GM10248 (cell line): ENCODE results near the gene BZW1.

ENCODE experiments used
- CTCF ChIA-PET: fragments of 300-600 bp; sonication (Branson Sonifier 250); formaldehyde crosslinking; extraction: SDS; loops from one replicate; lab custom pipeline; 2021; ENCODE audit warnings: antibody characterized with exemption; lab: Yijun Ruan, JAX
- POLR2A ChIA-PET: fragments of 350-650 bp; sonication (Branson Sonifier 250); formaldehyde crosslinking; extraction: SDS; loops from one replicate; lab custom pipeline; 2020; ENCODE audit warnings: antibody characterized with exemption; lab: Yijun Ruan, JAX
- DNase-seq: peaks from one replicate; pipeline ENCODE4 v3.0.0; 2012; ENCODE audit errors: extremely low spot score
- TF ChIP-seq, protein P1 (sequence below): IDR thresholded peaks from 2 replicates; pipeline ENCODE4 v1.5.1; 2012; ENCODE audit warnings: mild to moderate bottlenecking, low read depth; ENCODE audit errors: extremely low read depth, missing control alignments, control extremely low read depth

Gene BZW1

DNA sequence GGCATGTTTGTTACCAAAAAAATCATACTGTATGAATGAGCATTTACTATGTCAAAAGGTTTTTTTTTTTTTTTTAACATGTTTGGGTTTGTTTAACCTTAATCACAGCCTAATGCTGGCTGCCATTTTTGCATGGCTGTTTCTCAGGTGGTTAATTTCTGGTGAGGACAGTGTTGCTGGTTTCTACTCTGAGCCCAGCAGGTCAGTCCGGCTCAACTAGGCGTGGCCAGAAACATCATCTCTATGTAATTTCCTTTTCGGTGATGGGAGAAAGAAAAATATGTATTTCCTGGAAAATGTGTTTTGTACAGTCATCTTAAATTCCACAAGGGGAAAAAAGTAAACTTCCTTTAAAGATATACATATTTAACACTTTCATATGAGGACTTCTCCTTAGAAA is 24.9 kb upstream of the BZW1 start:
- TF ChIP-seq, protein P1, sequence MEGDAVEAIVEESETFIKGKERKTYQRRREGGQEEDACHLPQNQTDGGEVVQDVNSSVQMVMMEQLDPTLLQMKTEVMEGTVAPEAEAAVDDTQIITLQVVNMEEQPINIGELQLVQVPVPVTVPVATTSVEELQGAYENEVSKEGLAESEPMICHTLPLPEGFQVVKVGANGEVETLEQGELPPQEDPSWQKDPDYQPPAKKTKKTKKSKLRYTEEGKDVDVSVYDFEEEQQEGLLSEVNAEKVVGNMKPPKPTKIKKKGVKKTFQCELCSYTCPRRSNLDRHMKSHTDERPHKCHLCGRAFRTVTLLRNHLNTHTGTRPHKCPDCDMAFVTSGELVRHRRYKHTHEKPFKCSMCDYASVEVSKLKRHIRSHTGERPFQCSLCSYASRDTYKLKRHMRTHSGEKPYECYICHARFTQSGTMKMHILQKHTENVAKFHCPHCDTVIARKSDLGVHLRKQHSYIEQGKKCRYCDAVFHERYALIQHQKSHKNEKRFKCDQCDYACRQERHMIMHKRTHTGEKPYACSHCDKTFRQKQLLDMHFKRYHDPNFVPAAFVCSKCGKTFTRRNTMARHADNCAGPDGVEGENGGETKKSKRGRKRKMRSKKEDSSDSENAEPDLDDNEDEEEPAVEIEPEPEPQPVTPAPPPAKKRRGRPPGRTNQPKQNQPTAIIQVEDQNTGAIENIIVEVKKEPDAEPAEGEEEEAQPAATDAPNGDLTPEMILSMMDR, result no peak
- ChIA-PET CTCF (no interaction called here), POLR2A (no interaction called here)
- DNase-seq, result no peak

GRCh38 chr2:200787351-200788120 is 24.2 kb upstream of the BZW1 start:
- DNase-seq, result no peak
- TF ChIP-seq, protein P1, result no peak
- ChIA-PET CTCF (no interaction called here), POLR2A (no interaction called here)

- ChIA-PET POLR2A (no interaction called here), CTCF (no interaction called here)
- no peak for DNase-seq
- TF ChIP-seq, protein P1, result no peak
Measured at GRCh38 chr2:200788121-200788718, 23.5 kb upstream of the BZW1 start.

GRCh38 chr2:200790185-200790584 is 21.5 kb upstream of the BZW1 start:
- ChIA-PET CTCF (no interaction called here), POLR2A (interaction anchor here (0.6 kb wide), 1 partner anchor 958 kb away, joined by 3 read pairs; no protein-coding TSS in a partner anchor)
- TF ChIP-seq, protein P1, result no peak
- no peak for DNase-seq

DNA sequence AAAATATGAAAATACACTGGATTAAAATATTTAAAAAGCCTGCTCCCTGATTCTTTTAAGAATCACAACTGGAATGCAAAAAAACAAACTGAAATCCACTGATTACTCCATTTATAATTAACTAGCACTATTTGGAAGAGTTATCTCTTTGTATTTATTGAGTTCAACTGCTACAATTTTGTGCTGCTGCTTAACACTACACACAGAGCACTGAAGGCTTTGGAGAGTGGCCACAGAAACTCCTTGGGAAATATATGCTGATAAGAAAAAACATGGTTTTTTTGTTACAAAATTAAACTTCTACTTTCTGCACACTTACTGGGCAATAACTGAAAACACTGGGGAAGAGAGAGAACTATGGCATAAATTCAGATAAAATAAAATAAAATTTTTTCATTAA is 19.8 kb upstream of the BZW1 start:
- ChIA-PET CTCF (interaction anchor here (1.5 kb wide), 1 partner anchor 11 kb away, joined by 3 read pairs; no protein-coding TSS in a partner anchor), POLR2A (no interaction called here)
- TF ChIP-seq, protein P1, result no peak
- no peak for DNase-seq

- ChIA-PET POLR2A (no interaction called here), CTCF (no interaction called here)
- no peak for DNase-seq
- TF ChIP-seq, protein P1, result no peak
Measured at GRCh38 chr2:200794143-200794542, 17.6 kb upstream of the BZW1 start.
